ENCODE data around the gene ADORA1.
A peak's percentile ranks its signal among the peaks of the same experiment; 100 is the strongest.

The ADORA1 gene

GRCh38 chr1:203174324-203174985, 46.9 kb downstream of the ADORA1 start:
- H3K4me3 ChIP-seq (ENCODE audit: insufficient read depth in 1 of 2, low read depth in 1 of 2, low read length in 2 of 2) = no peak overlapping the region
- no peak overlapping the region for H3K9ac ChIP-seq (ENCODE audit: low read length)
- no peak overlapping the region for H3K4ac ChIP-seq (ENCODE audit: low read depth in 1 of 2, low read length in 2 of 2)
- no peaks in the 10 kb centered on the region for H3K27me3 ChIP-seq (ENCODE audit: control insufficient read depth in 1 of 2, insufficient read depth in 1 of 2, low read length in 2 of 2)
- H3K79me1 ChIP-seq (replicated peaks; ENCODE audit: low read length, poor library complexity, severe bottlenecking) = no peaks in the 10 kb centered on the region
- peak overlapping the region in 1 of 2 experiments; percentile 22 for H3K18ac ChIP-seq (ENCODE audit: low read depth in 1 of 2, low read length in 2 of 2)
- H3K4me1 ChIP-seq (ENCODE audit: control insufficient read depth, insufficient read depth, low read depth, low read length) = peaks cover 47% of the 10 kb centered on the region
- no peak overlapping the region for H2BK120ac ChIP-seq (ENCODE audit: low read depth, low read length)
- peak overlapping the region; percentile 6 to 40 for H2BK12ac ChIP-seq (ENCODE audit: low read length in 2 of 2)
- no peak overlapping the region for H3K4me2 ChIP-seq (ENCODE audit: low read length, poor library complexity, severe bottlenecking)
- H3K14ac ChIP-seq (ENCODE audit: low read length in 2 of 2) = peak overlapping the region in 1 of 2 experiments; percentile 16
- peak overlapping the region; percentile 24 for H4K91ac ChIP-seq (ENCODE audit: low read length)
- H3K9me3 ChIP-seq (ENCODE audit: control insufficient read depth, low read length) = no peaks in the 10 kb centered on the region
- no peak overlapping the region for H2AK5ac ChIP-seq (ENCODE audit: low read length, severe bottlenecking)
- H2BK5ac ChIP-seq (ENCODE audit: low read depth, low read length, poor library complexity, severe bottlenecking) = no peak overlapping the region
- DNase-seq = no peak
- no peak overlapping the region for H4K8ac ChIP-seq (ENCODE audit: low read length)
- no peak overlapping the region for H2AFZ ChIP-seq (ENCODE audit: low read depth, low read length)
- 95% methylated on average over 12 of the region's 12 CpGs for WGBS
- H3K27ac ChIP-seq (ENCODE audit: low read length, poor library complexity, severe bottlenecking) = no peak overlapping the region
- H3K23ac ChIP-seq (ENCODE audit: low read length in 2 of 2) = no peak overlapping the region
- H2BK15ac ChIP-seq (ENCODE audit: low read depth, poor library complexity, severe bottlenecking) = no peak overlapping the region
- H3K36me3 ChIP-seq (ENCODE audit: control insufficient read depth in 1 of 2, insufficient read depth in 2 of 2, low read depth in 1 of 2, low read length in 2 of 2) = peaks cover 7 to 10% of the 10 kb centered on the region in 2 experiments

GRCh38 chr1:203175237-203175826, 47.8 kb downstream of the ADORA1 start, which contains the start of gene MYBPH:
MYBPH (minus strand) TSS chr1:203175826; CDS start chr1:203175755, 71 bp downstream.
- peak within 1 kb of the TSS in 1 of 2 experiments; percentile 76 for H3K4ac ChIP-seq (ENCODE audit: low read depth in 1 of 2, low read length in 2 of 2)
- peak within 1 kb of the TSS; percentile 42 for H2AK5ac ChIP-seq (ENCODE audit: low read length, severe bottlenecking)
- no peak within 1 kb of the TSS for H2AFZ ChIP-seq (ENCODE audit: low read depth, low read length)
- peaks cover 7% of the 10 kb centered on the region in 2 experiments for H3K36me3 ChIP-seq (ENCODE audit: control insufficient read depth in 1 of 2, insufficient read depth in 2 of 2, low read depth in 1 of 2, low read length in 2 of 2)
- H2BK5ac ChIP-seq (ENCODE audit: low read depth, low read length, poor library complexity, severe bottlenecking) = no peak within 1 kb of the TSS
- no peaks in the 10 kb centered on the region for H3K79me1 ChIP-seq (replicated peaks; ENCODE audit: low read length, poor library complexity, severe bottlenecking)
- H3K14ac ChIP-seq (ENCODE audit: low read length in 2 of 2) = peak within 1 kb of the TSS in 1 of 2 experiments; percentile 63
- H3K18ac ChIP-seq (ENCODE audit: low read depth in 1 of 2, low read length in 2 of 2) = peak within 1 kb of the TSS; percentile 6 to 90
- DNase-seq = no peak
- no peak within 1 kb of the TSS for H3K4me2 ChIP-seq (ENCODE audit: low read length, poor library complexity, severe bottlenecking)
- no peak within 1 kb of the TSS for H3K4me3 ChIP-seq (ENCODE audit: insufficient read depth in 1 of 2, low read depth in 1 of 2, low read length in 2 of 2)
- H4K8ac ChIP-seq (ENCODE audit: low read length) = no peak within 1 kb of the TSS
- peak within 1 kb of the TSS; percentile 4 for H3K9ac ChIP-seq (ENCODE audit: low read length)
- peaks cover 47% of the 10 kb centered on the region for H3K4me1 ChIP-seq (ENCODE audit: control insufficient read depth, insufficient read depth, low read depth, low read length)
- peak within 1 kb of the TSS in 1 of 2 experiments; percentile 56 for H3K23ac ChIP-seq (ENCODE audit: low read length in 2 of 2)
- 90% methylated on average over 5 of the region's 5 CpGs for WGBS
- peak within 1 kb of the TSS; percentile 6 to 92 for H2BK12ac ChIP-seq (ENCODE audit: low read length in 2 of 2)
- H3K9me3 ChIP-seq (ENCODE audit: control insufficient read depth, low read length) = no peaks in the 10 kb centered on the region
- no peak within 1 kb of the TSS for H3K27ac ChIP-seq (ENCODE audit: low read length, poor library complexity, severe bottlenecking)
- no peak within 1 kb of the TSS for H2BK120ac ChIP-seq (ENCODE audit: low read depth, low read length)
- no peaks in the 10 kb centered on the region for H3K27me3 ChIP-seq (ENCODE audit: control insufficient read depth in 1 of 2, insufficient read depth in 1 of 2, low read length in 2 of 2)
- H4K91ac ChIP-seq (ENCODE audit: low read length) = peak within 1 kb of the TSS; percentile 54
- H2BK15ac ChIP-seq (ENCODE audit: low read depth, poor library complexity, severe bottlenecking) = peak within 1 kb of the TSS; percentile 31

GRCh38 chr1:203175827-203176241, 48.3 kb downstream of the ADORA1 start:
- no peak for DNase-seq
- peak overlapping the region in 1 of 2 experiments; percentile 76 for H3K4ac ChIP-seq (ENCODE audit: low read depth in 1 of 2, low read length in 2 of 2)
- peak overlapping the region; percentile 10 for H4K91ac ChIP-seq (ENCODE audit: low read length)
- 67% methylated on average over 9 of the region's 9 CpGs for WGBS
- no peaks in the 10 kb centered on the region for H3K79me1 ChIP-seq (replicated peaks; ENCODE audit: low read length, poor library complexity, severe bottlenecking)
- H2BK5ac ChIP-seq (ENCODE audit: low read depth, low read length, poor library complexity, severe bottlenecking) = no peak overlapping the region
- H3K4me1 ChIP-seq (ENCODE audit: control insufficient read depth, insufficient read depth, low read depth, low read length) = peaks cover 47% of the 10 kb centered on the region
- peak overlapping the region in 1 of 2 experiments; percentile 63 for H3K14ac ChIP-seq (ENCODE audit: low read length in 2 of 2)
- H3K27ac ChIP-seq (ENCODE audit: low read length, poor library complexity, severe bottlenecking) = no peak overlapping the region
- H3K9ac ChIP-seq (ENCODE audit: low read length) = peak overlapping the region; percentile 4
- no peak overlapping the region for H4K8ac ChIP-seq (ENCODE audit: low read length)
- H2BK15ac ChIP-seq (ENCODE audit: low read depth, poor library complexity, severe bottlenecking) = peak overlapping the region; percentile 9
- H2AFZ ChIP-seq (ENCODE audit: low read depth, low read length) = no peak overlapping the region
- H3K18ac ChIP-seq (ENCODE audit: low read depth in 1 of 2, low read length in 2 of 2) = peak overlapping the region; percentile 6 to 90
- no peaks in the 10 kb centered on the region for H3K9me3 ChIP-seq (ENCODE audit: control insufficient read depth, low read length)
- H3K36me3 ChIP-seq (ENCODE audit: control insufficient read depth in 1 of 2, insufficient read depth in 2 of 2, low read depth in 1 of 2, low read length in 2 of 2) = peaks cover 5 to 7% of the 10 kb centered on the region in 2 experiments
- peak overlapping the region; percentile 2 to 92 for H2BK12ac ChIP-seq (ENCODE audit: low read length in 2 of 2)
- no peak overlapping the region for H3K4me2 ChIP-seq (ENCODE audit: low read length, poor library complexity, severe bottlenecking)
- peak overlapping the region; percentile 42 for H2AK5ac ChIP-seq (ENCODE audit: low read length, severe bottlenecking)
- H2BK120ac ChIP-seq (ENCODE audit: low read depth, low read length) = no peak overlapping the region
- H3K23ac ChIP-seq (ENCODE audit: low read length in 2 of 2) = no peak overlapping the region
- no peak overlapping the region for H3K4me3 ChIP-seq (ENCODE audit: insufficient read depth in 1 of 2, low read depth in 1 of 2, low read length in 2 of 2)
- H3K27me3 ChIP-seq (ENCODE audit: control insufficient read depth in 1 of 2, insufficient read depth in 1 of 2, low read length in 2 of 2) = no peaks in the 10 kb centered on the region
